Dermis blood vessel endothelial cell (primary cell): ENCODE data around the gene CNDP1. TPM values are rescaled to one million over a fixed set of nuclear protein-coding genes. Genes with fewer than 3 reads are reported as not detected.
"Not testable (repeated sequence)": the region's sequence is repeated elsewhere in the genome, so short reads cannot be mapped to it uniquely, and the experiment has no call there.

ENCODE experiments used
- DNase-seq: peaks from one replicate; pipeline ENCODE4 v3.0.0; 2010
- total RNA-seq: library from RNA; depleted of rRNA; stranded (reverse); fragments of >200 nt; gene quantifications from 2 replicates; pipeline ENCODE4 v1.2.3, GENCODE V29; 2014

Gene CNDP1
- total RNA-seq, 1 donor from 2014 or later: not detected

DNA sequence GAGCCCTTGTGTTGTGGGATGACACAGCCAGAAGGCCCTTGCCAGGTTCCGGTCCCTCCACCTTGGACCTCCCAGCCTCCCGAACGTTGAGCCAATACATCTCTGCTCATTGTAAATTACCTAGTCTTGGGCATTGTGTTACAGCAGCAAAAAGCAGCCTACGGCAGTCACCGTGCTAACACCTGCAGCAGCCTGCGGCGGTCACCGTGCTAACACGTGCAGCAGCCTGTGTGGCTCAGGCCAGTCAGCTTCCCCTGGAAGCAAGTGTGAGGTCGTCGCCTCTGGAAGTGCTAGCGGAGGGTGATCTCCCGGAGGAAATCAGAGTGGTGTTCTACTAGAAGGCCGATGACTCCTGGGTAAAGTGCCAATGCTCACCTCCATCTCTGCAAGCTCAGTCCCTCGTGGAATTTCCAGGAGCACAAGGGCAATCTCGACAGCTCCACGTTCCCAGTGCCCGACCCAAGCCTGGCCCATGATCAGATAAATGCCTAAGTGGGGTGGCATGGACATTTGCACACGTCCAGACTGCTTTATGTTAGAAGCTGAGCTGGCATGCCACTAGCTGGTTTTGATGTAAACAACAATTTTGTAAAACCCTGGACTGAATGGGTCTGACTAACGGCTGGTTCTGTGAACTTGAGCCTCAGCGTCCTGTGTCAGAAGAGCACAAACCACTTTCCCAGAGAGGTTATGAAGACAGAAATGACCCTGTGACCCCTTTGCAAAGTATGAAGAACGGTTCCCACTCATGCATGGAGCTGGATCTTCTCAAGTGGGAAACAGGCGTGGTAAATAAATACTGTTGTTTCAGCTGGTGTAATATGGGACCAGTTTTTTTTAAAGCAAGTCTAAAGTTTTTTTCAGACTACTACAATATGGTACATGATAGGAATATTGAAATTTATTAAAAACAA lies 11.4 kb upstream of the CNDP1 start:
- no peak for DNase-seq

DNA sequence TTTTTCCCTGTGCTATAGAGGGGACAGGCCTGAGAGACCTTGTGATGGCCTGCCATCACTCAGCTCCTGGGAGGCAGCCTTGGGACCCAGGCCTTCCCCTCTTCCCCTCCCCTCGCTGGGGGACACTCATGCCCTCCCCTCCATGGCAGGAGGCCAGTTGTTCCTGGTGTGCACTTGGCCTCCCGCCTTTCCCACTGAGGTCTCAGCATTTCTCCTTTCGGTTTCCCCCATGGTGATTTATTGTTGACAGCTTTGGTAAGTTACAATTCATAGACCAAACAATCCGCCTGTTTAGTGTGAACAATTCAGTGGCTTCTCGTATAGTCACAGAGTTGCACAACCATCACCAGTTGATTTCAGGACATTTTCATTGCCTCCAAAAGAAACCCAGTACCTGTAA lies 10.2 kb upstream of the CNDP1 start:
- no peak for DNase-seq

DNA sequence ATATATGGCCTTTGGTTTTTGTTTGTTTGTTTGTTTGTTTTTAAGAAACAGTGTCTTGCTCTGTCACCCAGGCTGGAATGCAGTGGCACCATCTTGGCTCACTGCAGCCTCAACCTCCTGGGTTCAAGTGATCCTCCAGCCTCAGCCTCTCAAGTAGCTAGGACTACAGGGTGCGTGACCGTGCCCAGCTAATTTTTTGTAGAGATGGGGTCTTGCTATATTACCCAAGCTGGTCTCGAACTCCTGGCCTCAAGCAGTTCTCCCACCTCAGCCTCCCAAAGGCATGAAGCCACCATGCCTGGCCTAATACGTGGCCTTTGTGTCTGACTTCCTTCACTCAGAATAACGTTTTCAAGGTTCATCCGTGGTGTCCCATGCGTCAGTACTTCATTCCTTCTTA lies 9.4 kb upstream of the CNDP1 start:
- not testable (repeated sequence) for DNase-seq

DNA sequence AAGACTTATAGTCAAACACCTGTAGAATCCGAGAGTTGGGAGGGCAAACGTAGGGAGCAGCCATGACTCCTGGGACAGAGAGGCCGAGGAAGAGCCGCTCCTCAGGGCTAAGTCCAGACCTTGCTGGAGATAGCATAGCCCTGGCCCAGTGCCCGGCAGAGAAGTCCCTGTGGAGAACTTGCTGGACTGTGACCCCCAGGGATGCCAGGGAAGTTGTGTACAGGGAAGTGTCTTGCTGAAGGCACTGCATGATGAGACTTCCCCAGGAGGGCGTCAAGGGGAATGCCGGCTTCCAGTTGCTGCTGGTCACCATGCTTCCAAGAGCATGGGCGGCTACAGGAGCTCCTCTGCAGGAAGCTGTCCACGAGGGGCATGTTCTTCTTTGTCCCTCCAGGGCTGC lies 8.6 kb upstream of the CNDP1 start:
- DNase-seq: no peak

DNA sequence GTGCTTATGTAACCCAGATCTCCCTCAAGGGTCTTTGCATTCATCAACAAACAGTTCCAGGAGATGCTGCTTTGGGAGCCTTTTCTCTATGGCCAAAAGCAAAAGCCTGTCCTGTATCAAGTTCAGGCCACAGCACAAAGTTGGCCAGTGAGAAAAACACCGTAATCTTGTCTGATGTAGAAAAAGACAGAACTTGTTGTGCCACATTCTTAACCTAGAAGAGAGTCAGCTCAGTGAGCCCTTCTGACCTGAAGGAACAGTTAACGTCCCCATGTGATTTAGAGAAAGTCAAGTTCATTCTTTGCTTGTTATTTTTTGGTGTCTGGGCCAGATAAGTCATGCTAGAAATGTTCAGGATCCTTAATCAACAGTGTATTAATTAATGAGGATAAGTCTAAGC lies 7.8 kb upstream of the CNDP1 start:
- DNase-seq: no peak

DNA sequence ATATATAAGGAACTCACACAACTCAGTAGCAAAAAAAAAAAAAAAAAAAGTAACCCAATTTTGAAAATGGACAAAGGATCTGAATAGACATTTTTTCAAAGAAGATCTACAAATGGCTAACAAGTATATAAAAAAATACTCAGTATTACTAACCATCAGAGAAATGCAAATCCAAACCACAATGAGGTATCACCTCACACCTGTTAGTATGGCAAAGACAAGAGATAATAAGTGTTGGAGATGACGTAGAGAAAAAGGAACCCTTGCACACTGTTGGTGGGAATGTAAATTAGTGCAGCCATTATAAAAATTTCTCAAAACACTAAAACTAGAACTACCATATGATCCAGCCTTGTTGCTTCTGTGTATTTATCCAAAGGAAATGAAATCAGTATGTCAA lies 5.8 kb upstream of the CNDP1 start:
- no peak for DNase-seq

DNA sequence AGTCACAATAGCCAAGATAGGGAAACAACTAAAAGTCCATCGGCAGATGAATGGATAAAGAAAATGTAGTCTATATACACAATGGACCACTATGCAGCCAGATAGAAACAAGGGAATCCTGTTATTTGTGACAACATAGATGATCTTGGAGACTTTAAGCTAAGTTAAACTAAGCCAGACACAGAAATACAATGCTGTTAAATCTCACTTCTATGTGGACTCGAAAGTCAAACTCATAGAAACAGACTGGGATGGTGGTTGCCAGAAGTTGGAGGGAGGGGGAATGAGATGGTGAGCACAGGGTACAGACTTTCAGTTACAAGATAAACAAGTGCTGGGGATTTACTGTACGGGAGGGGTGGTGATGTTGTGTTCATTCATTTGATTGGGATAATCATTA lies 5.4 kb upstream of the CNDP1 start:
- DNase-seq: no peak

DNA sequence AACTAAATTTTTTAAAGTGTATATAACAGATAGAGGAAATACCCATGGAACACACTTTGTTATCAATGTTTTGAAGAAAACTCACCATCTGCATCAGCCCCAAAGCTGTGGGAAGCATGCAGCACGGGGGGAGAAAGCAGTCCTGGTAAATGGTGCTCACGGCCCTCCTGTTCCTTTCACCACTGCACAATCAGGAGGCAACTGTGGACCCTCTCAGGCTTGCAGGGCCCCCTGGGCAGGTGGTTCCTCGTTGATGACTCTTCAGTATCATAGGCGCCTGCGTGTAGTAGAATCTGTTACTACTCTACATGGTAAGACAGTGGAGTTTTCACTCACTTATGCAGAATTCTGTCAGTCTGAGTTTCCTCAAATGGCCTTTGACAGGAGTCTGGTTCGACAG lies 4.9 kb upstream of the CNDP1 start:
- DNase-seq: no peak

DNA sequence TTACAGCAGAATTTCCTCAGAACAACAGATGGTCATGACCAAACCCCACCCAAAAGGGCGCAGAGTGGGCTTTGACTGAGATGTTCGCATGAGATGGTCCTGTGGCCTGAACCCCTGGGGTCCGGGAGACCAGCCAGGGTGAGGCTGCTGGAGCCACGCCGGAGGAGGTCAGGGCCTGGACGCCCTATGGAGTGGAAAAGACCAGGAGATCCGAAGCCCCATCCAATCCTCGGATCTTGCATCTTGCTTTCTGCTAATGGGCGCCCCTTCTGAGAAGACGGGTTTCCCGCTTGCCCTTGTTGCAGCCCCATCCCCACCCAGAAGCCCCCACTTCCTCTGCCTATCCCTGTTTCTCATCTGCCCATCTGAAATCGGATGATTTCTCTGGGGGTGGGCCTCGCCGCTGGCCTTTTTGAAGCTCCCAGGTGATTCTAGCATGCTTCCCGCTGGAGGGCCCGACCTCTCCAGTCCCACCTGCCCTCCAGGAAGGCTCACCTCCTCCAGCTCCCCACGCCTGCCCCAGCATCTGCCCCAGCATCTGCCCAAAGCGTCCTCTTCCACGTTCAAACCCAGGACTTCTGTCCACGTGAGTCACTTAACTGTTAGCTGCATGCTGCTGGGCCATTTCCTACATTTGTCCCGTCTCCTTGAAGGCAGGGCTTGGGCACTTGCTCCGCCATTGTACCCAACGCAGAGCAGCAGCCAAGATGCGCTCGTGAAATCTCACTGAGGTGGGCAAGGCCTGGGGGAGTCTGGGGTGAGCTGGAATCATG lies 4.3 kb upstream of the CNDP1 start:
- no peak for DNase-seq

DNA sequence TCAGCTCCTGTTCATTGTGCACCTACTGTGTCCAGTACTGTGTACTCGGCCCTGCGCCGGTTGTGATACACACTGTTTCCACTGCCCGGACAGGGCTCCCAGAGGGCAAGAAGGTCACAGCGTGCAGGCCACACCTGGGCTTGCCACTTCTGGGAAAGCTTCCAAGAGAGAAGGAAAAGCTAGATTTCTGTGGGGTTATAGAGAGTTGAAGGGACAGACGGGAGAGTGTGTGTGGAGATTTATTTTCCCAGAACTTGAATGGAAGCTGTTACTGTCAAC lies 3.8 kb upstream of the CNDP1 start:
- no peak for DNase-seq

DNA sequence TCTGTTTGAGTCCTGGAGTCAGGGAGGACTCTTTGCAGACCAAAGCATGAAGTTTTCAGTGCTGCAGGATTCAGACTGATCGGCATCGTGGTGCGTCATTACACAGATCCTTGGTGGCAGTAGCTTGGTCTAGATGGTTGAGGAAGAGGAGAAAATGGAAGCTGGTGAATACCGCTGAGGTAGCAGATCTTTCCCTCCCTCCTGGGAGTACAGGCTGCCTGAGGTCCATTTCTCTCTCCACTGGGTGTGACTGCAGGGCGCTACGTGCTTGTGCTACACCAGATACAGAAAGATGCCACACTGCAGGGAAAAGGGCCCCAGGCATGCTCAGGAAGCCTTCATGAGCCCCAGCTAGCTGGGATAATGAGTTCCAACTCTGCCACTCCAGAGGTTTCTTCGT lies 3.3 kb upstream of the CNDP1 start:
- DNase-seq: no peak

DNA sequence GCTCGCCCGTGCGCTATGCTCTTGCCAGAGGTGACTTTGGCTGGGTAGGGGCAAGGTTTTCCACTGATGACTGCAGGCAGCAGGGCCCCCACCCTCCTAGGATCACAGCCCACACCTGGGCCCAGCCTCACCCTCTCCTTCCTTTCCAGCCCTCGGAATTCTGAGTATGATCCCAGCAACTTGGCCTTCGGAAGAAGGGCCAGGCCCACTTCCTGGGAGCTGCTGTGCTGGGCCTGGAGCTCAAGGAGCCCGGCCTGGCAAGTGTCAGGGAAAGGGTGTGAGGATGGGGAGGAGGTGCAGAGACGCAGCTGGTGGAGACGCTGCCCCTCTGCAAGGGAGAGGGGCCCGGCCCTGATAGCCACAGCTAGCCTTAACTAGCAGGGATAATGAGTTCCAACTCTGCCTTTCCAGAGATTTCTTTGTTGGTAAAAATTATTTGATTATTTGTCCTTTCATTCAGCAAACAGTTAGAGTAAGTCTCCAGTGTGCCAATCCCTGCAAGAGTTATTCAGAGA lies 1.7 kb upstream of the CNDP1 start:
- no peak for DNase-seq

DNA sequence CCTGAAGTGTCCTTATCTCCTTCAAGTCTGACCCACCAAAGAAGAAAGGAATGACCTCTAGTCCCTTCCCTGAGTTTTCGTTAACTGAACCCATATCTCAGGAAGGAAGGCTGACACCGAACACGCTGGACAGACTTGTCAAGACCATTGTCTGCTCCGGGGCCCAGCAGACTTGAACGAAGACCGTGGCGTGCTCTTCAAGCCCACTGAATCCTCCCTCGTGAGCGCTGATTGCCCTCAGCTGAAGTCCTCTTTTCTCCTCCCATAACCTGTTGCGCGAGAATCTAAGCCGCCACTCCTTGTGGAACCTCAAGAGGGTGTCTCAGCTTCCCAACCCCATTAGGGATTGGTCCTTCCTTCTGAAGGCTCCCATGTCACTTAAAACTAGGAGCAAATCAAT lies 634 bp upstream of the CNDP1 start:
- no peak for DNase-seq

DNA sequence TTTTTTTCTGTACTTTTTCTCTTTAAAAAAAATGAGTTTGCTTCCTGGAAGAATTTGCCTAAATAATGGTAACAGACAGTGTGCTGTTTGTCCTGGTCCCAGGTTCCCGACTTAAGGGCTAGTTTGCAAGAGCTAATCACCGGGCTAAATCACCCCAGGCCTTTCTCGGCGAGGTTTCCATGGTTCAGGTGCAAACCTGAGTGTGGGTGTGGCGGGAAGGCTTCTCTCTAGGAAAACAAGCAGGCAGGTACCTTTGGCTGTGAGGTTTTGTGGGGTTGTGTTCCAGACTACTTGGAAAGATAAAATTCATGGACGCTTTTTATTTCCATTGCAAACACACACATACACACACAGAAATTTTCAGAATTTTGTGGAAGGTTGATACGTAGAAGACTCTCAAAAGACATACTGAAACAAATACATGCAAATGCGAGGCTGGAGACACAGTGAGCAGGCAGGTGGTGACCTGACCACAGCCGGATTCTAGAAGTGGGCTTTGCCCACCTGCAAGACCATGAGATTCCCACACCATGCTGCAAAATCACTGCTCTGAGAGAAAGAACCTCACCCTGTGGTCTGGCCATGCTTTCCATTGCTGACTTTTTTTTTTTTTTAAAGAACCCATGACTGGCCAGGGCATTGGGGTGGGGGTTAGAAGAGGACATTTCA lies 815 bp downstream of the CNDP1 start:
- DNase-seq: no peak

DNA sequence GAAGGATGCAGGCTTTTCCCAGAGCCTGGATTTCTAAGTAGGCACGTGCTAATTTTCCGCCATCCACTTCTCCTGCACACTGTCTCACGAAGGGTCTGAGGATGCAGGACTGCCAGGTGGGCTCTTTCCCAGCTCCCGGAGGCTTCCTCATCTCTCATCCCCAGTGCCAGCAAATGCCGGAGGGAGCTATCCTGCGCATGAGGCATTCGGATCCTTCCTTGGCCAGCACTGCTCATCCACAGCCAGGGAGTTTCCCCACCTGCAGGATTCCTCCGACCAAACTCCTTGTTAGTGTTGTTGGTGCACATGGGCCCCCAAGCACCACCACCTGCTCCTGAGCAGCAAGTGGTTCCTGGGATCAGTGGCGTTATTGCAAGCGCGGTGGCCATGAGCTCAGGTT lies 5.0 kb downstream of the CNDP1 start:
- no peak for DNase-seq

DNA sequence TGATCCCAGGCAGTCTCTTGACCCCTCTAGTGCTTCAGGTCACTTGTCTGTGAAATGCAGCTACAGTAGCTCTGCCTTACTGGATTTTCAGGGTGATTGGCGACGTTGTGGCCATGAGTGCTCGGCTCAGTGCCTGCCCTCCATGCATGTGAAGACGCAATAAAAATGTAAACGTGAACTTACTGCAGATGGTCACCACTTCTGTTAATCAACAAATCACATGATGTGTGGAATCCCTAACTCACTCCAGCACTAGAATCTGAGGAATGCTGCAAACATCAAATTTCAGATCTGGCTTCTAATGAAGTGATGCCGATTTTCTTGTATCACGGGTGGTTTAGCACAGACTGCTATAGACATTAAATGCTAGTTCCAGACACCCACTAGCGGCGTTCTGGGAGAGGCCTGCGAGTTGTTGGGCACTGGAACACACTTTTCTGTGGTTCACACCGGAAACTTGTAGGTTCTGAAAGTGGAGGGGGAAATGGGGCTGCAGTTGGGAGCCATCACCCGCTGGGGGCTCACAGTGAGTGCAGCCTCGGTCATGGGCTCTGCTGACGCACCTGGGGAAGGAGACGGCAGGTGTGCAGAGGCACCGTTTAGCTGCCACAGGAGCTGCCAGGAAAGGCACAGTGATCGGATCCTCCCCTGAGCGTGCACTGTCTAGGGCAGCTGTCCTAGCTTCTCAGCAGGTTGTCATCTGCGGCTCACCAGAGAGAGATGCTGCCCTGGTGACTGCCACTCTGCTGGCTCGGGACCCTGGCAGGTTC lies 6.5 kb downstream of the CNDP1 start:
- no peak for DNase-seq

DNA sequence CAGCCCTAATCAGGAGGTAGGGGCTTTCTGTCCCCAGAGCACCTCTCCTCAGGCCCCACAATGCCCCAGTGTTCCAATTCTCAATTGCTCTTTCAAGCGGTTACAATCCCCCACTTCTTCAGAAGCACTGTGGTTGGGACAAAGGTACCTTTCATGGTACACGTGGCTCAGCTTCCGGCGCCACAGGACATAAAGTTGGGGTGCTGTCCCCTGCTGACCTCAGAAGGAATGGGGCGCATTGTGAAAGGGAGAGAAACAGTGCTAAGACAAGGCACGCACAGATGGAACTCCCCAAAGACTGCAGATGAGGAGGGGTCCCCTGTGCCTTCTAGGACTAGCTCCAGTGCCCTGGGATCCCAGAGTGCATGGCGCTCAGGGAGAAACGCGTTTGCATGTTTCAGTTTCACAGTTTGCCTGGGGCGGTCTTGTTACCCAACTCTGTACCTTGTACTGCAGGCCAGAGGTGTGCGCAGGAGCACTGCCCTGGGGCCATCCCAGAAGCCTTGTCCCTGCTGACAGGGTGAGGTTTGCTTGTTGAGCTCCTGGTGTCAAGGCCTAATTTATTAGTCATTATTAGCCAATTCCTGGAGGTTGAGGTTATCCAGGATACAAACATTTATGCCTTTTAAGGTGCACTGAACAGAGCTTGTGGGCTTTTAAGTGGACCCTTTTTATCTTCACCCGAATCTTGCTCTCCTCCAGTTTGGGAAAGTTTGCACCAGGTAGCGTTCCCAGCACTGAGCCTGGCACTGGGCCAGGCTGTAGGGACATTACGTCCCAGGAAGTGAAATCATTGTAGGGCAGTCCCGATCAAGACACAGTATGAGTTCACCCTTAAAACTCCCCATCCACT lies 7.6 kb downstream of the CNDP1 start:
- DNase-seq: no peak

DNA sequence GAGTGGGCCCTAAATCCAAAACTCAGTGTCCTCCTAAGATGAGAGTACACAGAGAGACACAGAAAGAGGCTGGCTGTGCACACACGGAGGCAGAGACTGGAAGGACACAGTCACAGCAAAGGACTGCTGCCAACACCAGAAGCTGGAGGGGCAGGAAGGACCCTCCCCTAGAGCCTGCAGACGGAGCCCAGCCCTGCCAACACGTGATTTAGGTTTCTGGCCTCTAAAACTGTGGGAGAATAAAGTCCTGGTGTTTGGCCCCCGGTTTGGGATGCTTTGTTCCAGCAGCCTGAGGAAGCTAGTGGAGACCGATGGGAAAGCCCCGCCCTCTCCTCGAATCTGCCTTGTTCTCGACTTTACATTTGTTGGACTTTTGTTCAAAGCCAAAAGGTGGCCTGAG lies 10.6 kb downstream of the CNDP1 start:
- no peak for DNase-seq

DNA sequence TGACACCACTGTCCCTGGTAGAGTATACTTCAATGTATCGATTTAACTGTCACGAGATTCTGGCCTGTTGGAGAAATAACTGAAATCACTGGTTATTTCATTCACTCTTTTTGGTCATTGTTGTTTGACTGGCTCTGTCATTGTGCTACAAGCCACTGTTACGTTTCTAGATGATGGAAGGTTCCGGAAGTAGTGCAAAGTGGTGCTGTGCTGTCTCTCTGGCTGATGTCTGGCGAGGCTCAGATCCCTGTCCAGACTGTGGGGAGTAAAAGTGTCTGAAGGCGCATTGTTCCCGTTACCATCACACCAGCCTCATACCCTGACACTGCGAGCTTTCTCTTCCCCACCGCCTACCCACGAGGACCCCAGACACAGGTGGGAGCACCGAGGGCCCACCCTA lies 11.7 kb downstream of the CNDP1 start:
- no peak for DNase-seq

DNA sequence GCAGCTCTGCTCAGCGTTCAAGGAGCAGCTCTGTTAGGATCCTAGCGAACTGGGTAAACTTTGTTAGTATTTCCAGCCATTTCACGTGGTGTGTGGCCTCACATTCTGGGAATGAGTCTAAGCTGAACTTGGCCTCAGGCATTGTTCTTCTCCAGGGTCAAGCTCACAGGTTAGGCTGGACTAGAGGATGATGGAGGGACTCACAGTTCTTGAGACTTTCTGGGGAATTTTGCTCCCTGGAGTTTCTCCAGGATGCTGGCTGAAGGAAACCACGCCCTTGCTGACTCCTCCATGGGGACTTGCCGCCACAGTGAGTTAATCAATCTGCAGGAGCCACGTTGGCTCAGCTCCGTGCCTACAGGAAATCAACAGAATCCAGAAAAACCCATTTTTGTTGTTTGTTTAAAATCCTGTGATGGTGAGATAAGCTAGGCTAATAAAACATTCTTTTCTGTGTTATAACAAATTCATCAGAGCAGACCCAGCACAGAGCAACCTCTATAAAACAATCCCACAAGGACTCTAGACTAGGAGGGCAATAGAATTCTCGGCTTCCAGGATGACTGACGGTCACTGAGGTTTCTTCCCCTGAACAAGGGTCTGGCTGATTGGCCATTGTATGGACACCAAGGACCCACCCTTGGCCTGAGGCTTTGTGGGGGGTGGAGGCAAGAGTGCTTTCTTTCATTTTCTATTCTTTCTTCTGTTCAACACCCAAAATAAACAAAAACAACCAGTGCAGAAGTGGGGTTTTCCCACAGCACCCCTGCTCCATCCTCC lies 12.6 kb downstream of the CNDP1 start:
- DNase-seq: peak; percentile 48

DNA sequence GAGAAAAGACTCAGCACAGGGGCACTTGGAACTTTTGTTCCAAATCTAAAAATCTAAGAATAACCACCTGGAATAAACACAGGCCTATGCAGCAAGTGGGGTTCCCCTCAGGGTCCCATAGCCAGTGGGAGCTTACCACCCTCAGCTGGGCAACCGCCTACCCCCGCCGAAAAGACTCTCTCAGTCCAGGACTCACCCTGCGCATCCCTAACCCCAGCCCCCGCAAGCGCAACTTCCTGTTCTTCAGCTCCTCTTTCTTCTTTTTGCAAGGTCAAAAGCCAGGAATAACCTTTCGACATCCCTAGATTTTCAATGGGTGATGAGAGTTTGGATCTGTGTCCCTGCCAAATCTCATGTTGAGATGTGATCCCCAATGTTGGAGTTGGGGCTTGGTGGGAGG lies 13.6 kb downstream of the CNDP1 start:
- DNase-seq: no peak
